B cell (primary cell): ENCODE data around the gene SACM1L.

Experiments used
- CTCF ChIP-seq: fragments of 200-600 bp; IDR thresholded peaks from one replicate; pipeline ENCODE4 v1.8.0; 2022; ENCODE audit warnings: antibody characterized with exemption, mild to moderate bottlenecking
- EZH2 ChIP-seq: IDR thresholded peaks from 2 replicates; pipeline ENCODE4 v1.6.1; 2012; ENCODE audit warnings: borderline replicate concordance, low read depth, mild to moderate bottlenecking, moderate library complexity, low read length; ENCODE audit not compliant: insufficient read depth, poor library complexity, severe bottlenecking

DNA sequence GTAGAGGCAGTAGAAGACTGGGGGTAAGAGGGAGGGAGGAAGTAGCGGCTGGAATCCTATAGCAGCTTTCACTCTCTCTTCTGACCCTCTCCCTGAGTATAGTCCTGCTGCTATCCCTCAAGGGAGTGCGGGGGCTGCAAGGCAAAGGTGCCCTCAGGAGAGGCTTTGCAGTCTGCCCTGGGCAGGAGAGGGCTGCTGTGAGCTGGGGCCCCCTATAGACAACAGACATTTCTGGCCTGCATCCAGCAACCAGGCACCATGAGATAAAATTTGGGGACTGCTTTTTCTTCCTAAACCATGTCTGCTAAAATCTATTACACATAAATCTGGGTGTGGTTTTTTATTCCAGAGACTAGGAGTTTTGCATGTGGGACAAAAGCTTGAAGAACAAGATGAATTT is 48.0 kb downstream of the SACM1L start:
- TF ChIP-seq CTCF (no peak), EZH2 (no peak)
